Common myeloid progenitor, CD34-positive (primary cell): ENCODE data around the gene RBP4.

Source experiments
- CTCF ChIA-PET: fragments of 350-600 bp; sonication (Branson Sonifier 250); formaldehyde crosslinking; loops from one replicate; lab custom pipeline; 2021; ENCODE audit warnings: antibody characterized with exemption; lab: Charles Lee
- POLR2A ChIA-PET: fragments of 350-600 bp; sonication (Branson Sonifier 250); formaldehyde crosslinking; loops from one replicate; lab custom pipeline; 2021; ENCODE audit warnings: antibody characterized with exemption; lab: Charles Lee
- DNase-seq, 3 donors: peaks; one replicate each; pipeline versions ENCODE4 v3.0.0 to v3.0.0-alpha.2; 2013
- H3K27ac ChIP-seq, 2 experiments: 1 replicate in 1 of 2; 2 replicates in 1 of 2; pipeline ENCODE4 v1.7.0; 2013; ENCODE audit warnings: inconsistent platforms in 2 of 2, low read length in 2 of 2, mild to moderate bottlenecking in 2 of 2, low read depth in 1 of 2, moderate library complexity in 1 of 2; ENCODE audit not compliant: severe bottlenecking in 2 of 2, insufficient read depth in 1 of 2, poor library complexity in 1 of 2
- H3K27me3 ChIP-seq, 5 experiments: replicated peaks in 2 of 5; 1 replicate in 3 of 5; 2 replicates in 2 of 5; pipeline versions ENCODE4 v1.6.1 to v1.7.0; 2013; ENCODE audit warnings: low read length in 4 of 5, mild to moderate bottlenecking in 2 of 5, moderate library complexity in 2 of 5, inconsistent platforms in 1 of 5; ENCODE audit not compliant: insufficient read depth in 5 of 5, control insufficient read depth in 4 of 5
- H3K36me3 ChIP-seq, 4 experiments: 1 replicate in 2 of 4; 2 replicates in 2 of 4; pipeline versions ENCODE4 v1.6.1 to v1.7.0; 2013; ENCODE audit warnings: low read length in 3 of 4, control low read depth in 1 of 4, mild to moderate bottlenecking in 1 of 4; ENCODE audit not compliant: control insufficient read depth in 4 of 4, insufficient read depth in 4 of 4
- H3K4me1 ChIP-seq, 4 experiments: 1 replicate in 3 of 4; 2 replicates in 1 of 4; pipeline versions ENCODE4 v1.6.1 to v1.7.1; 2013; ENCODE audit warnings: low read length in 3 of 4, mild to moderate bottlenecking in 3 of 4, control low read depth in 1 of 4, inconsistent platforms in 1 of 4, moderate library complexity in 1 of 4; ENCODE audit not compliant: control insufficient read depth in 4 of 4, insufficient read depth in 4 of 4; ENCODE audit errors: control extremely low read depth in 1 of 4
- H3K4me3 ChIP-seq, 7 experiments: 1 replicate in 4 of 7; 2 replicates in 3 of 7; pipeline versions ENCODE4 v1.5.1 to v1.7.0; 2013; ENCODE audit warnings: mild to moderate bottlenecking in 7 of 7, low read length in 6 of 7, moderate library complexity in 6 of 7, inconsistent platforms in 2 of 7, low read depth in 2 of 7, control low read depth in 1 of 7; ENCODE audit not compliant: insufficient read depth in 4 of 7, control insufficient read depth in 1 of 7; ENCODE audit errors: extremely low read depth in 1 of 7
- H3K9me3 ChIP-seq, 5 experiments: 1 replicate in 4 of 5; 2 replicates in 1 of 5; pipeline versions ENCODE4 v1.6.1 to v1.7.1; 2013; ENCODE audit warnings: low read length in 4 of 5, mild to moderate bottlenecking in 2 of 5, inconsistent platforms in 1 of 5, low read depth in 1 of 5, moderate library complexity in 1 of 5; ENCODE audit not compliant: control insufficient read depth in 4 of 5, insufficient read depth in 2 of 5; ENCODE audit errors: control extremely low read depth in 1 of 5
- WGBS: methylation state at CpG from one replicate; pipeline ENCODE4 v1.1.5; 2013; ENCODE audit not compliant: insufficient coverage; 5-methylcytosine and 5-hydroxymethylcytosine counted together

RBP4 gene

DNA sequence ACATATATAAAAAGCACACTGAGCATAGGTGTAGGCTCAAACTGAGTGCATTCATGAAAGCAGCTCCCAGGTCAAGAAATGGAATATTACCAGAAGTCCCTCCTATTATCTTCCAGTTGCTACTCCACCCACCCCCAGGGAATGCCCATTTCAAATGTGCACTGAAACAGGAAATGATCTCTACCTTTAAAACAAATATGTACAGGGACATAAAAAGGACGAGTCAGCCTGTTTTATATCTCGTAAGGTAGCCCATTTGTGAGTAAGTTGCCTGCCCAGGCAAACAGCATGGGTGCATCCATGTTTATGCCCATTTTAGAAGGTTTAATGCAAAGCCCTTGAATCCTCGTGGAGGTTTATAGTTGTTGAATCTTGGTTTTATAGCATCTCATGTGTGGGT, 24.1 kb downstream of the RBP4 start:
- no peak for DNase-seq
- CTCF ChIA-PET, result interaction anchor here (0.8 to 2.3 kb wide), 2 partner anchors 8 to 22 kb away, joined by 3 to 10 read pairs; no protein-coding TSS in a partner anchor
- whole genome bisulfite sequencing, result 87% methylated on average over 3 of the region's 3 CpGs

DNA sequence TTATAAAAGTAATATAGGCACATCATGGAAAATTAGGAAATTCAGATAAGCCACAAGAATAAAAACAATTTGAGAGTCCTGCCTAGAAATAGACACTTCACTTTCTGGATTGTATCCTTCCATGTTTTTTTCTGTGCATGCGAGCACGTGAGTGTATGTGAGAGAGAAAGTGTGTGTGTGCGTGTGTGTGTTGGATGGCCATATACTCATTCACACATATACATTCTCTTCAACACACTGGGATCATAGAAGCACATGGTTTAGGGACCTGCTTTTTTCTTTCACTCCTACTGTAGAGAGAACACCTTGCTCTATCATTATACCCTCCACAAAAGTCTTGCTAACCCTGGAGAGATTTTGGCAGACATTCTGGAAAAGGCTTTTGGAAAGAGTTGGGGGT, 27.1 kb downstream of the RBP4 start:
- peaks cover 0 to 11% (median 0%) of the 10 kb centered on the region in 5 experiments for H3K27me3 ChIP-seq
- CTCF ChIA-PET, result interaction anchor here (0.8 to 1.6 kb wide), 2 partner anchors 11 to 16 kb away, joined by 3 read pairs; no protein-coding TSS in a partner anchor
- no CpG with 5 or more reads among the region's 3 CpGs for WGBS

More for the DNA sequence above, 24.1 kb downstream of the RBP4 start:
- H3K36me3 ChIP-seq, result no peaks in the 10 kb centered on the region
- no peak overlapping the region for H3K27ac ChIP-seq
- POLR2A ChIA-PET, result no interaction called here
- peaks cover 2 to 31% (median 21%) of the 10 kb centered on the region in 4 experiments for H3K4me1 ChIP-seq
- H3K27me3 ChIP-seq, result no peaks in the 10 kb centered on the region
- no peak overlapping the region for H3K4me3 ChIP-seq
- peaks cover 0 to 4% (median 2%) of the 10 kb centered on the region in 5 experiments for H3K9me3 ChIP-seq

DNA sequence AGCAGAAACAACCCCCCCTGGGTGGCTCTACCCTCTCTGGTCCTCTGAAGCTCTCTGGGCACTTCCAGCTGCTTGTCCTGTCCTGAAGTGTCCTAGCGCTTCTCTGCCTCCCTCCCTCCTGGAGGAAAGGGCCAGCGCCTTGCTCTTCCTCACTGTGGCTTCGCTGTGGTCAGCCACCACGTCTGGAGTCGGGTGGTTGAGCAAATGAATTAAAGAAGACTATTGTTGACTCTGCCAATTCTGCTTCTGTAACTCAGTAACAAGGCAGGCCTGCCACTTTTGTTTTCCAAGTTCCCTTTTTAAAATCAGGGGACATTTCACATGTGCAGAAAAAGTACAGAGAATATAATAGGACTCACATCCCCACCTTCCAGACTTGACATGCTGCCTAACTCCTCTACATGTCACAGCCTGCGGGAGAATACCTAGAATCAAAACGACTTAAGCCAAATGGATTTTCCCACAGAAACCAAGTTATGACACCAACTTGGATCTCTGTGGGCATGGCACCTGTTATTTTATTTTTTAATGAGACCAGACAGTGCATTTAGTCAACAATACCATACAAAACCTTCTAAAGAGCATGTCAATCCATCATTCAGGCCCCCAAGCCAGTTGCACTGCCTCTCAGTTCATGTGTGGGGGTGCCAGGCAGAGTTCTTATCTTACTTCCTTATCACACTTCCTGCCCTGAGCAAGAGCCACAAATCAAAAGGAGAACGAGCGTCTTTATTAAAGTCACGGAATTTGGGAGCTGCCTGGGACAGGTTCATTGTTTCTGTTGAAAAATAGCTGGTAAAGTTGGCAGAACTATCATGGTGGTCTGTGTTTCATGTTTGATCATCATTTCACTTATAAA, 27.8 kb downstream of the RBP4 start:
- CTCF ChIA-PET, result interaction anchor here (0.8 to 1.6 kb wide), 3 partner anchors 10 to 18 kb away, joined by 3 to 5 read pairs (median 3); no protein-coding TSS in a partner anchor
- no peaks in the 10 kb centered on the region for H3K36me3 ChIP-seq
- peak; percentile 45 to 73 (median 67) for DNase-seq
- WGBS, result 0% methylated on average over 3 of the region's 10 CpGs
- POLR2A ChIA-PET, result no interaction called here
- H3K9me3 ChIP-seq, result no peaks in the 10 kb centered on the region
- peak overlapping the region in 4 of 7 experiments; percentile 34 to 48 (median 38) for H3K4me3 ChIP-seq
- peaks cover 0 to 17% (median 5%) of the 10 kb centered on the region in 5 experiments for H3K27me3 ChIP-seq
- no peak overlapping the region for H3K27ac ChIP-seq
- H3K4me1 ChIP-seq, result peaks cover 2 to 33% (median 23%) of the 10 kb centered on the region in 4 experiments

More for the DNA sequence above, 27.1 kb downstream of the RBP4 start:
- peak in 2 of 3 donors; percentile 34 to 51 for DNase-seq
- Histone ChIP-seq H3K4me1 (peaks cover 2 to 33% (median 23%) of the 10 kb centered on the region in 4 experiments), H3K27ac (no peak overlapping the region), H3K36me3 (no peaks in the 10 kb centered on the region), H3K9me3 (no peaks in the 10 kb centered on the region), H3K4me3 (no peak overlapping the region)
- POLR2A ChIA-PET, result no interaction called here

DNA sequence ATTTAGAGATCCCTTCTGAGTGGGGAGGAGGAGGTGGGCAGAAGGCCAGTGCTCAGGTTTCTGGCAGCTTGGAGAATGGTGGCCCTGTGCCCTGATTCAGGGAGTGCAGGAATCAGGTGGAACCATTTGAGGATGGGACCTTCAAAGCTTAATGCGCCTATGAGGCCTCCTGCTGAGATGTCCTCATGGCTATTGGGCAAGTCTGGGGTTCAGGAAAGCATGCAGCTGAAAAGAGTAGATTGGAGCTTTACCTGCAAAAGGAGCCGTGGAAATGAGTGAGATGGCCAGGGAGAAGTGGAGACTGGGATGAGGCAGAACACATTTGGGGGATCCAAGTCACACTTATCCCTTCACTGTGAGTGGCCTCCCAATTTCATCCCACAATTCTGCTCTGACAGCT, 28.4 kb downstream of the RBP4 start:
- Histone ChIP-seq H3K9me3 (no peaks in the 10 kb centered on the region), H3K4me1 (peaks cover 2 to 33% (median 29%) of the 10 kb centered on the region in 4 experiments), H3K27me3 (peaks cover 0 to 24% (median 11%) of the 10 kb centered on the region in 5 experiments), H3K36me3 (no peaks in the 10 kb centered on the region), H3K4me3 (peak overlapping the region in 4 of 7 experiments; percentile 34 to 48 (median 37)), H3K27ac (no peak overlapping the region)
- 100% methylated on average over 1 of the region's 2 CpGs for WGBS
- DNase-seq, result no peak
- POLR2A ChIA-PET, result no interaction called here
- CTCF ChIA-PET, result interaction anchor here (0.7 to 1.6 kb wide), 3 partner anchors 9 to 90 kb away, joined by 3 to 5 read pairs (median 3); partner anchors contain the start of gene MYOF

DNA sequence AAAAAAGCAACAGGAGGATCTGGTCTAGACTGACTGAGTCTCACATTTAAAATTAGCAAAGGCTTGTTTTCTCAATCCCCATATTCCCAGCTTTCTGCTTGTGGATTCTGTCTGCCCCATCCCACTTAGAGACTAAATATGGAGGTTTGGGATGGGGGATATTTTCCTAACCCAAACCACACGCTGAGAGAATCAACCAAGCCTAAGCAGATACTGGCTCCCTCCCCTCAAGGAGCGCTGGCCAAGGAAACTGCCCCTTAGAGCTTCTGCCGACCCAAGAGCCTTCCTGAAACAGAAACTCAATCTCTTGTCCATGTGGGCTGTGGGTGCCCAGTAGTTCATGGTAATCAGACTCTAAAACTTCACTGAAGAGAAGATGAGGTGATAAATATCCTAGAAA, 30.7 kb downstream of the RBP4 start:
- WGBS, result 83% methylated on average over 2 of the region's 3 CpGs
- H3K4me3 ChIP-seq, result no peak overlapping the region
- ChIA-PET CTCF (interaction anchor here (0.6 kb wide), 1 partner anchor 221 kb away, joined by 3 read pairs; no protein-coding TSS in a partner anchor), POLR2A (no interaction called here)
- H3K27me3 ChIP-seq, result peaks cover 0 to 46% (median 26%) of the 10 kb centered on the region in 5 experiments
- DNase-seq, result no peak
- peaks cover 2 to 49% (median 43%) of the 10 kb centered on the region in 4 experiments for H3K4me1 ChIP-seq
- H3K36me3 ChIP-seq, result no peaks in the 10 kb centered on the region
- H3K27ac ChIP-seq, result no peak overlapping the region
- H3K9me3 ChIP-seq, result no peaks in the 10 kb centered on the region

DNA sequence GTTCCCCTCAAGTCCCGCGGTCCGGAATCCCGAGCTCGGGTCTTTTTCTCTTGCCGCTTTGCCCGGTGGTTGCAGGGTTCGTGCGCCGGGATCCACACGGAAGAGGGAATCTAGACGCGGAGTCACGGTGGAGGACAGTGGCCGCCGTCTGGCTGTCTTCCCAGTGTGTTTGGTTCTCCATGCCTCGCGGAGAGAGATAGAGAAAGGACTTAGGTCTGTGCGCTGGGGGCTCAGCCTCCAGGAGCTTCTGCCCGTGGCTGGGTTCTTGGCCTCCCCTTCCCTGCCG, 33.0 kb downstream of the RBP4 start:
- no peak overlapping the region for H3K4me3 ChIP-seq
- no peaks in the 10 kb centered on the region for H3K36me3 ChIP-seq
- ChIA-PET CTCF (interaction anchor here (0.8 to 1.1 kb wide), 6 partner anchors 9 to 110 kb away, joined by 3 to 5 read pairs (median 3); no protein-coding TSS in a partner anchor), POLR2A (no interaction called here)
- no peaks in the 10 kb centered on the region for H3K9me3 ChIP-seq
- 23% methylated on average over 16 of the region's 21 CpGs for WGBS
- H3K27me3 ChIP-seq, result peaks cover 0 to 54% (median 29%) of the 10 kb centered on the region in 5 experiments
- H3K27ac ChIP-seq, result no peak overlapping the region
- DNase-seq, result no peak
- peaks cover 0 to 36% (median 30%) of the 10 kb centered on the region in 4 experiments for H3K4me1 ChIP-seq
